Lower lobe of right lung (tissue), 2 donors: ENCODE measurements around the gene LRP6. TPM values are rescaled to one million over a fixed set of nuclear protein-coding genes. Genes with fewer than 3 reads are reported as not detected.
A peak's percentile ranks its signal among the peaks of the same experiment; 100 is the strongest.
"Not testable (repeated sequence)": the region's sequence is repeated elsewhere in the genome, so short reads cannot be mapped to it uniquely, and the experiment has no call there.

Experiments
- ATAC-seq, 2 donors: fragments of 200-7000 bp; cut with Tn5 transposase; one replicate each; pipeline ENCODE4 v1.9.1; 2020 to 2022; ENCODE audit warnings: mild to moderate bottlenecking in 2 of 2, moderate library complexity in 2 of 2
- DNase-seq: peaks from one replicate; pipeline ENCODE4 v3.0.0-alpha.2; 2020
- H3K27ac ChIP-seq: fragments of 200-600 bp; one replicate; pipeline ENCODE4 v1.8.0; 2022
- H3K27me3 ChIP-seq: fragments of 200-600 bp; one replicate; pipeline ENCODE4 v1.8.0; 2022; ENCODE audit warnings: low read depth
- H3K36me3 ChIP-seq: fragments of 200-600 bp; one replicate; pipeline ENCODE4 v1.8.0; 2022; ENCODE audit warnings: mild to moderate bottlenecking
- H3K4me1 ChIP-seq: fragments of 200-600 bp; one replicate; pipeline ENCODE4 v1.8.0; 2022
- H3K4me3 ChIP-seq: fragments of 200-600 bp; one replicate; pipeline ENCODE4 v1.8.0; 2022; ENCODE audit warnings: mild to moderate bottlenecking
- H3K9me3 ChIP-seq: fragments of 200-600 bp; one replicate; pipeline ENCODE4 v1.8.0; 2022
- CTCF ChIP-seq: fragments of 200-600 bp; IDR thresholded peaks from one replicate; pipeline ENCODE4 v1.8.0; 2022; ENCODE audit warnings: antibody characterized with exemption, mild to moderate bottlenecking
- intact Hi-C: fragments of 100-400 bp; cut with DNase I; formaldehyde crosslinking; loops from one replicate; pipeline ENCODE4 v1.11.0; 2022
- total RNA-seq: library from RNA; stranded (reverse); fragmentation: NEBNext Ultra II Directional; extraction: Animal tissue kit (Norgen Biotek cat#: 25700); gene quantifications from one replicate; pipeline ENCODE4 v1.2.1, GENCODE V29; 2021
- donor health status: DM: no; HTN: yes; CAD: no; lungs with severe emphysema.

LRP6 gene
- total RNA-seq, 1 donor from 2014 or later, result 47.4 TPM

GRCh38 chr12:12265571-12266388, 1.1 kb downstream of the LRP6 start:
- no peak for ATAC-seq
- peak overlapping the region; percentile 72 for H3K4me3 ChIP-seq
- intact Hi-C loops, result no loop called here
- TF ChIP-seq CTCF, result no peak
- peaks cover 5% of the 10 kb centered on the region for H3K27me3 ChIP-seq
- H3K36me3 ChIP-seq, result no peaks in the 10 kb centered on the region
- H3K9me3 ChIP-seq, result no peaks in the 10 kb centered on the region
- peak overlapping the region; percentile 99 for H3K27ac ChIP-seq
- peaks cover 13% of the 10 kb centered on the region for H3K4me1 ChIP-seq
- no peak for DNase-seq

- Histone ChIP-seq H3K27me3 (peaks cover 5% of the 10 kb centered on the region), H3K4me3 (peak overlapping the region; percentile 72), H3K9me3 (no peaks in the 10 kb centered on the region), H3K4me1 (peaks cover 13% of the 10 kb centered on the region), H3K36me3 (no peaks in the 10 kb centered on the region), H3K27ac (no peak overlapping the region)
- TF ChIP-seq CTCF, result no peak
- ATAC-seq (no peak), DNase-seq (no peak)
- intact Hi-C loops, result no loop called here
Measured at GRCh38 chr12:12265035-12265434, 1.8 kb downstream of the LRP6 start.

GRCh38 chr12:12263909-12264308, 2.9 kb downstream of the LRP6 start:
- ATAC-seq, result no peak
- intact Hi-C loops, result no loop called here
- peaks cover 5% of the 10 kb centered on the region for H3K27me3 ChIP-seq
- DNase-seq, result no peak
- TF ChIP-seq CTCF, result no peak
- H3K4me1 ChIP-seq, result peaks cover 13% of the 10 kb centered on the region
- no peaks in the 10 kb centered on the region for H3K9me3 ChIP-seq
- peak overlapping the region; percentile 72 for H3K4me3 ChIP-seq
- H3K27ac ChIP-seq, result no peak overlapping the region
- no peaks in the 10 kb centered on the region for H3K36me3 ChIP-seq

GRCh38 chr12:12256291-12256757, 10.5 kb downstream of the LRP6 start:
- H3K4me3 ChIP-seq, ATAC-seq, H3K9me3 ChIP-seq, H3K27me3 ChIP-seq, H3K27ac ChIP-seq, H3K36me3 ChIP-seq, DNase-seq, intact Hi-C loops: not testable (repeated sequence)
- peaks cover 24% of the 10 kb centered on the region for H3K4me1 ChIP-seq

GRCh38 chr12:12254553-12254952, 12.3 kb downstream of the LRP6 start:
- H3K36me3 ChIP-seq, result no peaks in the 10 kb centered on the region
- H3K9me3 ChIP-seq, result no peaks in the 10 kb centered on the region
- no peaks in the 10 kb centered on the region for H3K27me3 ChIP-seq
- intact Hi-C loops, result no loop called here
- ATAC-seq, result peak; percentile 47 to 87
- no peak overlapping the region for H3K27ac ChIP-seq
- no peak for DNase-seq
- no peak overlapping the region for H3K4me3 ChIP-seq
- peaks cover 24% of the 10 kb centered on the region for H3K4me1 ChIP-seq
- no peak for TF ChIP-seq CTCF
